OCI-LY1 (cell line): Measurements from ENCODE around the gene GALNT16.

Experiments used
- CTCF ChIP-seq: fragments of 200-600 bp; sonication (generic), shearing (Covaris generic); IDR thresholded peaks from 2 replicates; pipeline ENCODE4 v1.5.1; 2017; ENCODE audit warnings: mild to moderate bottlenecking, antibody characterized with exemption, low read length, moderate library complexity, mixed read lengths
- EZH2 ChIP-seq: fragments of 200-600 bp; sonication (generic), shearing (Covaris generic); IDR thresholded peaks from 2 replicates; pipeline ENCODE4 v1.8.0; 2017; ENCODE audit warnings: borderline replicate concordance, mixed run types, mild to moderate bottlenecking, antibody characterized with exemption, low read length, moderate library complexity, mixed read lengths

- TF ChIP-seq CTCF (no peak), EZH2 (no peak)
Measured at GRCh38 chr14:69318241-69318640, 58.3 kb downstream of the GALNT16 start.
